ENCODE results near the gene RNF227.

DNA sequence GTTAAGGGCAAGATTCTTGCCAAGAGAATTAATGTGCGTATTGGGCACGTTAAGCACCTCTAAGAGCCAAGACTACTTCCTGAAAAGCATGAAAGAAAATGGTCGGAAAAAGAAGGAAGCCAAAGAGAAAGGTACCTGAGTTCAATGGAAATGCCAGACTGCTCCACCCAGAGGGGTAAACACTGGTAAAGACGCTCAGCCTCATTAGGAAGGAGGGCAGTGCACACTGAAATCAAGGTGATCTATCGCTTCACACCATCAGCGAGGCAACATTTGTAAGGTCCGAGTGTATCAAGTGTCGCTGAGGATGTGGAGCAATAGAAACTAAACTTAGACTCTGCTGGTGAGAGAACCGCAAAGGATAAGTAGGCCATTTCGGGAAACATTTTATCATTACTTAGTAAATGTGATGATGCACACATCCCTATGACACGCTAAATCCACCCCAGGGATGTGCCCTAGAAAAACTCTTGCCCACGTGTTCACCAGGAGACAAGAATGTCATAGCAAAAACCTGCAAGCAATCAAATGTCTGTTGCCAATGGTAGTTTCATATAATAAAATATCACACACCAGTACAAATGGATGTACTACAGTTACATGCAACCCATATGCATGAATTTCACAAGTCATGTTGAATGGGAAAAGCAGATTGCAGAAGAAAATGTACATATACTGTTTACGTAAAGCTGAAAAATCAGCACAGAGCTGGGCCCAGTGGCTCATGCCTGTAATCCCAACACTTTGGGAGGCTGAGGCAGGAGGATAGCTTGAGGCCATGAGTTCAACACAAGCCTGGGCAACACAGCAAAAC is 39.5 kb upstream of the RNF227 start:
- TF ChIP-seq, protein P1, sequence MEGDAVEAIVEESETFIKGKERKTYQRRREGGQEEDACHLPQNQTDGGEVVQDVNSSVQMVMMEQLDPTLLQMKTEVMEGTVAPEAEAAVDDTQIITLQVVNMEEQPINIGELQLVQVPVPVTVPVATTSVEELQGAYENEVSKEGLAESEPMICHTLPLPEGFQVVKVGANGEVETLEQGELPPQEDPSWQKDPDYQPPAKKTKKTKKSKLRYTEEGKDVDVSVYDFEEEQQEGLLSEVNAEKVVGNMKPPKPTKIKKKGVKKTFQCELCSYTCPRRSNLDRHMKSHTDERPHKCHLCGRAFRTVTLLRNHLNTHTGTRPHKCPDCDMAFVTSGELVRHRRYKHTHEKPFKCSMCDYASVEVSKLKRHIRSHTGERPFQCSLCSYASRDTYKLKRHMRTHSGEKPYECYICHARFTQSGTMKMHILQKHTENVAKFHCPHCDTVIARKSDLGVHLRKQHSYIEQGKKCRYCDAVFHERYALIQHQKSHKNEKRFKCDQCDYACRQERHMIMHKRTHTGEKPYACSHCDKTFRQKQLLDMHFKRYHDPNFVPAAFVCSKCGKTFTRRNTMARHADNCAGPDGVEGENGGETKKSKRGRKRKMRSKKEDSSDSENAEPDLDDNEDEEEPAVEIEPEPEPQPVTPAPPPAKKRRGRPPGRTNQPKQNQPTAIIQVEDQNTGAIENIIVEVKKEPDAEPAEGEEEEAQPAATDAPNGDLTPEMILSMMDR (IDR thresholded peaks at IDR 0.05): no peak
- peak in 2 of 4 donors; percentile 54 to 56 for TF ChIP-seq POLR2AphosphoS5 (IDR thresholded peaks at IDR 0.05)
- TF ChIP-seq POLR2A (IDR thresholded peaks at IDR 0.05): no peak

Data from sigmoid colon (tissue), 4 donors.